ENCODE measurements around the gene EIF4A3.

GRCh38 chr17:80132906-80133625 is 13.9 kb downstream of the EIF4A3 start:
- TF ChIP-seq POLR2A (IDR thresholded peaks at IDR 0.05) (no peak), CTCF (IDR thresholded peaks at IDR 0.05) (no peak)
